Endothelial cell (in vitro differentiated cells): Measurements from ENCODE around the gene DGKQ. TPM values are rescaled to one million over a fixed set of nuclear protein-coding genes. Genes with fewer than 3 reads are reported as not detected.
A peak's percentile ranks its signal among the peaks of the same experiment; 100 is the strongest.

ENCODE experiments used
- DNase-seq: peaks from one replicate; pipeline ENCODE4 v3.0.0; 2021; ENCODE audit warnings: low spot score
- H3K27ac Mint-ChIP-seq: one replicate; pipeline ENCODE4 v1.8.0; 2021; ENCODE audit warnings: mixed read lengths, inconsistent platforms; ENCODE audit not compliant: unreplicated experiment
- H3K27me3 Mint-ChIP-seq: one replicate; pipeline ENCODE4 v1.8.0; 2021; ENCODE audit warnings: mild to moderate bottlenecking, moderate library complexity, mixed read lengths, inconsistent platforms; ENCODE audit not compliant: unreplicated experiment
- H3K36me3 Mint-ChIP-seq: one replicate; pipeline ENCODE4 v1.8.0; 2021; ENCODE audit warnings: mild to moderate bottlenecking, low read depth, mixed read lengths, inconsistent platforms; ENCODE audit not compliant: unreplicated experiment
- H3K4me1 Mint-ChIP-seq: one replicate; pipeline ENCODE4 v1.8.0; 2021; ENCODE audit warnings: mild to moderate bottlenecking, mixed read lengths, inconsistent platforms; ENCODE audit not compliant: unreplicated experiment
- H3K4me3 Mint-ChIP-seq: one replicate; pipeline ENCODE4 v1.8.0; 2021; ENCODE audit warnings: mild to moderate bottlenecking, mixed read lengths, inconsistent platforms; ENCODE audit not compliant: unreplicated experiment
- H3K9me3 Mint-ChIP-seq: one replicate; pipeline ENCODE4 v1.8.0; 2021; ENCODE audit warnings: mixed read lengths, inconsistent platforms; ENCODE audit not compliant: unreplicated experiment
- CTCF ChIP-seq: fragments of 200-600 bp; sonication (generic); IDR thresholded peaks from one replicate; pipeline ENCODE4 v1.5.0; 2021; ENCODE audit warnings: antibody characterized with exemption; ENCODE audit not compliant: unreplicated experiment
- total RNA-seq: library from RNA; stranded (reverse); fragmentation: NEBNext Ultra II Directional; extraction: Animal tissue kit (Norgen Biotek cat#: 25700); gene quantifications from one replicate; pipeline ENCODE4 v1.2.1, GENCODE V29; 2021; ENCODE audit not compliant: unreplicated experiment

Gene DGKQ
- total RNA-seq, 1 donor from 2014 or later: 14.5 TPM

- DNase-seq: no peak
- no peak overlapping the region for H3K4me3 Mint-ChIP-seq
- no peaks in the 10 kb centered on the region for H3K36me3 Mint-ChIP-seq
- no peaks in the 10 kb centered on the region for H3K4me1 Mint-ChIP-seq
- no peaks in the 10 kb centered on the region for H3K9me3 Mint-ChIP-seq
- H3K27ac Mint-ChIP-seq: no peak overlapping the region
- H3K27me3 Mint-ChIP-seq: peaks cover 7% of the 10 kb centered on the region
- TF ChIP-seq CTCF: no peak
These were observed 42.4 kb upstream of the DGKQ start for GRCh38 chr4:1015746-1016145.

GRCh38 chr4:1015179-1015578 is 41.8 kb upstream of the DGKQ start:
- Mint-ChIP-seq H3K9me3 (no peaks in the 10 kb centered on the region), H3K4me3 (no peak overlapping the region), H3K36me3 (no peaks in the 10 kb centered on the region), H3K4me1 (no peaks in the 10 kb centered on the region), H3K27ac (no peak overlapping the region), H3K27me3 (peaks cover 7% of the 10 kb centered on the region)
- DNase-seq: no peak
- no peak for TF ChIP-seq CTCF

GRCh38 chr4:1014291-1015167 is 41.2 kb upstream of the DGKQ start:
- no peak for DNase-seq
- Mint-ChIP-seq H3K27ac (peak overlapping the region; percentile 82), H3K27me3 (peaks cover 7% of the 10 kb centered on the region), H3K4me3 (no peak overlapping the region), H3K4me1 (no peaks in the 10 kb centered on the region), H3K9me3 (no peaks in the 10 kb centered on the region), H3K36me3 (no peaks in the 10 kb centered on the region)
- no peak for TF ChIP-seq CTCF

- Mint-ChIP-seq H3K4me1 (no peaks in the 10 kb centered on the region), H3K27me3 (peaks cover 12% of the 10 kb centered on the region), H3K36me3 (peaks cover 1% of the 10 kb centered on the region), H3K4me3 (no peak overlapping the region), H3K27ac (peak overlapping the region; percentile 82), H3K9me3 (no peaks in the 10 kb centered on the region)
- TF ChIP-seq CTCF: no peak
- DNase-seq: no peak
These were observed 40.1 kb upstream of the DGKQ start for GRCh38 chr4:1013225-1014073.
